ENCODE measurements around the gene NTHL1. TPM values are rescaled to one million over a fixed set of nuclear protein-coding genes. Genes with fewer than 3 reads are reported as not detected.

Gene NTHL1
- total and polyA plus RNA-seq, 9 of the 15 experiments (the other 6 are each of a cell fraction or from before 2014, with no cell fraction given): 1.1 to 58.8 (median 17.6) TPM

DNA sequence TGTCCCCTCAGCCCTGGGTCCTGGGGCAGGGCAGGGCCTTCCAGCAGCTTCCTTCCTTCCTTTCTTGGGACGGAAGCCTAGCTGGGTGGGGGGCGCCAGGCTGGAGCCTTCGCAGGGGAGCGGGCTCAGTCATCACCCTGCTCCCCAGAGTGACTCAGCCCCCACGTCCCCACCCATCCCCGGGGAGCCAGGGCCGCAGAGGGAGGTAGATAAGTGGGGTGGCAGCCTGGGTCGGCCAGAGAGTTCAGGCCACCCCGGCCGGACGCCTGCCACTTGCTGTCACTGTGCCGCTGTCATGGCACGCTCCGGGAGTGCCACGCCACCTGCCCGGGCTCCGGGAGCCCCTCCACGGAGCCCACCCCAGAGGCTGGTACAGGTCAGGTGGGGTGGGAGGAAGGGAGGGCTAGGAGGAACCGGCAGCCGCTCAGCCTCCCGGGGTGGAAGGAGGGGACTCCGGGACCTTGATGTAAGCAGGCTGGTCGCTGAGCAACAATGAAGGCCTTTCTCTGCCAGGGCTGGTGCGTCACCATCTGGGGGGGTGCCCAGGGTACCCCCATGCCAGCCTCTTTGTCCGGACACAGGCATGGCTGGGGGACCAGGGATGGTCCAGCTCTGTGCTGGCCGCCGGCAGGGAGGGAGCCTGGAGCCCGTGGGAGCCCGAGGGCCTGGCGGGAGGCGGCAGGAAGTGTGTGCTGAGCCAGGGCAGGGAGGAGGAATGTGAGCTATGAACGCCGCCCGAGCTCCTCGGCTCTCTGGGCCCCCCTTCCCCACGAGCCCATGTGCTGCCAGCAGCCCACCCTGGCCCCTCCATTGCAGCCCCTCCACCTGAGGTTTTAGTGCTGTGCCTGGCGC lies 14.4 kb downstream of the NTHL1 start (continued):
- TF ChIP-seq FOXA3 (CRISPR knock-in tag; conservative IDR thresholded peaks at IDR 0.05 in 1 of 2, IDR thresholded peaks at IDR 0.05 in 1 of 2) (peak in 1 of 2 experiments; percentile 12; a peak in 1 of 4 replicates), KDM1A (IDR thresholded peaks at IDR 0.05) (no peak), SAP30 (IDR thresholded peaks at IDR 0.05; ENCODE audit: borderline replicate concordance, insufficient read depth, low read depth, low read length, poor library complexity, severe bottlenecking) (no peak), SRSF3 (IDR thresholded peaks at IDR 0.05; ENCODE audit: insufficient read depth, low read length) (no peak), ZNF217 (CRISPR knock-in tag; IDR thresholded peaks at IDR 0.05) (no peak), ZBTB7A (IDR thresholded peaks at IDR 0.05; ENCODE audit: borderline replicate concordance, control insufficient read depth, low read depth, low read length) (peak; percentile 81; the same call in 1 of the 2 replicates), DACH1 (IDR thresholded peaks at IDR 0.05; ENCODE audit: partially characterized antibody) (no peak), SMAD4 (CRISPR knock-in tag; conservative IDR thresholded peaks at IDR 0.05) (no peak), ZNF589 (CRISPR knock-in tag; IDR thresholded peaks at IDR 0.05; ENCODE audit: low read depth) (no peak), ZKSCAN1 (IDR thresholded peaks at IDR 0.05; ENCODE audit: low read depth, low read length) (no peak), SRSF9 (IDR thresholded peaks at IDR 0.05; ENCODE audit: borderline replicate concordance, low read depth, low read length) (no peak)
- TF ChIP-seq, protein P1, sequence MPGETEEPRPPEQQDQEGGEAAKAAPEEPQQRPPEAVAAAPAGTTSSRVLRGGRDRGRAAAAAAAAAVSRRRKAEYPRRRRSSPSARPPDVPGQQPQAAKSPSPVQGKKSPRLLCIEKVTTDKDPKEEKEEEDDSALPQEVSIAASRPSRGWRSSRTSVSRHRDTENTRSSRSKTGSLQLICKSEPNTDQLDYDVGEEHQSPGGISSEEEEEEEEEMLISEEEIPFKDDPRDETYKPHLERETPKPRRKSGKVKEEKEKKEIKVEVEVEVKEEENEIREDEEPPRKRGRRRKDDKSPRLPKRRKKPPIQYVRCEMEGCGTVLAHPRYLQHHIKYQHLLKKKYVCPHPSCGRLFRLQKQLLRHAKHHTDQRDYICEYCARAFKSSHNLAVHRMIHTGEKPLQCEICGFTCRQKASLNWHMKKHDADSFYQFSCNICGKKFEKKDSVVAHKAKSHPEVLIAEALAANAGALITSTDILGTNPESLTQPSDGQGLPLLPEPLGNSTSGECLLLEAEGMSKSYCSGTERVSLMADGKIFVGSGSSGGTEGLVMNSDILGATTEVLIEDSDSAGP (CRISPR knock-in tag; IDR thresholded peaks at IDR 0.05): no peak
- TF ChIP-seq, protein P2, sequence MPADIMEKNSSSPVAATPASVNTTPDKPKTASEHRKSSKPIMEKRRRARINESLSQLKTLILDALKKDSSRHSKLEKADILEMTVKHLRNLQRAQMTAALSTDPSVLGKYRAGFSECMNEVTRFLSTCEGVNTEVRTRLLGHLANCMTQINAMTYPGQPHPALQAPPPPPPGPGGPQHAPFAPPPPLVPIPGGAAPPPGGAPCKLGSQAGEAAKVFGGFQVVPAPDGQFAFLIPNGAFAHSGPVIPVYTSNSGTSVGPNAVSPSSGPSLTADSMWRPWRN (IDR thresholded peaks at IDR 0.05; ENCODE audit: low read depth): no peak
- TF ChIP-seq, protein P3, sequence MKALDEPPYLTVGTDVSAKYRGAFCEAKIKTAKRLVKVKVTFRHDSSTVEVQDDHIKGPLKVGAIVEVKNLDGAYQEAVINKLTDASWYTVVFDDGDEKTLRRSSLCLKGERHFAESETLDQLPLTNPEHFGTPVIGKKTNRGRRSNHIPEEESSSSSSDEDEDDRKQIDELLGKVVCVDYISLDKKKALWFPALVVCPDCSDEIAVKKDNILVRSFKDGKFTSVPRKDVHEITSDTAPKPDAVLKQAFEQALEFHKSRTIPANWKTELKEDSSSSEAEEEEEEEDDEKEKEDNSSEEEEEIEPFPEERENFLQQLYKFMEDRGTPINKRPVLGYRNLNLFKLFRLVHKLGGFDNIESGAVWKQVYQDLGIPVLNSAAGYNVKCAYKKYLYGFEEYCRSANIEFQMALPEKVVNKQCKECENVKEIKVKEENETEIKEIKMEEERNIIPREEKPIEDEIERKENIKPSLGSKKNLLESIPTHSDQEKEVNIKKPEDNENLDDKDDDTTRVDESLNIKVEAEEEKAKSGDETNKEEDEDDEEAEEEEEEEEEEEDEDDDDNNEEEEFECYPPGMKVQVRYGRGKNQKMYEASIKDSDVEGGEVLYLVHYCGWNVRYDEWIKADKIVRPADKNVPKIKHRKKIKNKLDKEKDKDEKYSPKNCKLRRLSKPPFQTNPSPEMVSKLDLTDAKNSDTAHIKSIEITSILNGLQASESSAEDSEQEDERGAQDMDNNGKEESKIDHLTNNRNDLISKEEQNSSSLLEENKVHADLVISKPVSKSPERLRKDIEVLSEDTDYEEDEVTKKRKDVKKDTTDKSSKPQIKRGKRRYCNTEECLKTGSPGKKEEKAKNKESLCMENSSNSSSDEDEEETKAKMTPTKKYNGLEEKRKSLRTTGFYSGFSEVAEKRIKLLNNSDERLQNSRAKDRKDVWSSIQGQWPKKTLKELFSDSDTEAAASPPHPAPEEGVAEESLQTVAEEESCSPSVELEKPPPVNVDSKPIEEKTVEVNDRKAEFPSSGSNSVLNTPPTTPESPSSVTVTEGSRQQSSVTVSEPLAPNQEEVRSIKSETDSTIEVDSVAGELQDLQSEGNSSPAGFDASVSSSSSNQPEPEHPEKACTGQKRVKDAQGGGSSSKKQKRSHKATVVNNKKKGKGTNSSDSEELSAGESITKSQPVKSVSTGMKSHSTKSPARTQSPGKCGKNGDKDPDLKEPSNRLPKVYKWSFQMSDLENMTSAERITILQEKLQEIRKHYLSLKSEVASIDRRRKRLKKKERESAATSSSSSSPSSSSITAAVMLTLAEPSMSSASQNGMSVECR (CRISPR knock-in tag; IDR thresholded peaks at IDR 0.05): peak; percentile 31; the same call in 1 of the 2 replicates
- TF ChIP-seq, protein P4, sequence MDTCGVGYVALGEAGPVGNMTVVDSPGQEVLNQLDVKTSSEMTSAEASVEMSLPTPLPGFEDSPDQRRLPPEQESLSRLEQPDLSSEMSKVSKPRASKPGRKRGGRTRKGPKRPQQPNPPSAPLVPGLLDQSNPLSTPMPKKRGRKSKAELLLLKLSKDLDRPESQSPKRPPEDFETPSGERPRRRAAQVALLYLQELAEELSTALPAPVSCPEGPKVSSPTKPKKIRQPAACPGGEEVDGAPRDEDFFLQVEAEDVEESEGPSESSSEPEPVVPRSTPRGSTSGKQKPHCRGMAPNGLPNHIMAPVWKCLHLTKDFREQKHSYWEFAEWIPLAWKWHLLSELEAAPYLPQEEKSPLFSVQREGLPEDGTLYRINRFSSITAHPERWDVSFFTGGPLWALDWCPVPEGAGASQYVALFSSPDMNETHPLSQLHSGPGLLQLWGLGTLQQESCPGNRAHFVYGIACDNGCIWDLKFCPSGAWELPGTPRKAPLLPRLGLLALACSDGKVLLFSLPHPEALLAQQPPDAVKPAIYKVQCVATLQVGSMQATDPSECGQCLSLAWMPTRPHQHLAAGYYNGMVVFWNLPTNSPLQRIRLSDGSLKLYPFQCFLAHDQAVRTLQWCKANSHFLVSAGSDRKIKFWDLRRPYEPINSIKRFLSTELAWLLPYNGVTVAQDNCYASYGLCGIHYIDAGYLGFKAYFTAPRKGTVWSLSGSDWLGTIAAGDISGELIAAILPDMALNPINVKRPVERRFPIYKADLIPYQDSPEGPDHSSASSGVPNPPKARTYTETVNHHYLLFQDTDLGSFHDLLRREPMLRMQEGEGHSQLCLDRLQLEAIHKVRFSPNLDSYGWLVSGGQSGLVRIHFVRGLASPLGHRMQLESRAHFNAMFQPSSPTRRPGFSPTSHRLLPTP (IDR thresholded peaks at IDR 0.05; ENCODE audit: borderline replicate concordance, extremely low read depth, insufficient read length): no peak

Data from K562 (cell line).